HG03103 (cell line): ENCODE results near the gene TNN.

ENCODE experiments used
- ATAC-seq: cut with Tn5 transposase; IDR thresholded peaks from one replicate; pipeline ENCODE4 v1.9.1; 2021; ENCODE audit warnings: low read depth; ENCODE audit not compliant: unreplicated experiment

The TNN gene

DNA sequence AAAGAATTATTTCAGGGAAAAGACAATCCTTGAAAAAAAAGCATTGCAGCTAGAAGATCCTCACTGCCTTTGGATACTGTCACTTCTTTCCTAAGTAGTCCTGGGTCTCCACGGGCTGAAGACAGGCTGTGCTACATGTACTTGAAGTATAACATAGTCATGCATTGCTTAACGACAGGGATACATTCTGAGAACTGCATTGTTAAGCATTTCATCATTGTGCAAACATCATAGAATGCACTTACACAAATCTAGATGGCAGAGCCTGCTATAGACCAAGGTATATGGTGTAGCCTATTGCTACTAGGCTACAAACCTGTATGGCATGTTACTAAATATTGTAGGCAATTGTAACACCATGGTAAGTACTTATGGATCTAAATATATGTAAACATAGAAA is 70.9 kb downstream of the TNN start:
- ATAC-seq, result no peak

DNA sequence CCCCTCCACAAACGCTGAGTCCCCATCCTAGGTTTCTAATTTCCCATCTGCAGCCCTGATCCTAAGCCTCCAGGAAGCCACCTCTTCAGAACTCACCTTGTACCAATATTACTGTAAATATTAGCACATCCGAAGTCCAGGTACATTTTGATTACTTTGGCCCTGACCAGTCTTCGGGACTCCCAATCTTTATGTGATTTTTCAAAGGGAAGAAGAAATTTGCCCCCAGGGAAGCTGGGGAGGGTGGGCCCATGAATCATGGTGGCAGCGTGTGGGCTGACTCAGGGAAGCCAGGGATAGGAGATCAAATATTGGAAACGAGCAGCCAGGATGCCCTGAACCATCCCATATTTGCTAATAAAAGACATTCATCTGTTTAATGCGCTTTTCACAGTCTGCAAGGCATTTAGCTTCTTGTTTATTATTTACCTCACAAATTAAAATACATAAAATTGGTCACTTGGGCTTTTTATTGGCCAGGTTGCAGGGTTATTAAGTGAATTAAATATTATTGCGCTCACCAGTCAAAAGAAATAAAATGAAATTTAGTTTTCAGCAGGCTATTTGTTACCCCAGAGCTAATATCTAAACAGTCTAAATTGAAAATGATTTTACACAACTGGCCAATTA is 78.4 kb downstream of the TNN start:
- no peak for ATAC-seq

DNA sequence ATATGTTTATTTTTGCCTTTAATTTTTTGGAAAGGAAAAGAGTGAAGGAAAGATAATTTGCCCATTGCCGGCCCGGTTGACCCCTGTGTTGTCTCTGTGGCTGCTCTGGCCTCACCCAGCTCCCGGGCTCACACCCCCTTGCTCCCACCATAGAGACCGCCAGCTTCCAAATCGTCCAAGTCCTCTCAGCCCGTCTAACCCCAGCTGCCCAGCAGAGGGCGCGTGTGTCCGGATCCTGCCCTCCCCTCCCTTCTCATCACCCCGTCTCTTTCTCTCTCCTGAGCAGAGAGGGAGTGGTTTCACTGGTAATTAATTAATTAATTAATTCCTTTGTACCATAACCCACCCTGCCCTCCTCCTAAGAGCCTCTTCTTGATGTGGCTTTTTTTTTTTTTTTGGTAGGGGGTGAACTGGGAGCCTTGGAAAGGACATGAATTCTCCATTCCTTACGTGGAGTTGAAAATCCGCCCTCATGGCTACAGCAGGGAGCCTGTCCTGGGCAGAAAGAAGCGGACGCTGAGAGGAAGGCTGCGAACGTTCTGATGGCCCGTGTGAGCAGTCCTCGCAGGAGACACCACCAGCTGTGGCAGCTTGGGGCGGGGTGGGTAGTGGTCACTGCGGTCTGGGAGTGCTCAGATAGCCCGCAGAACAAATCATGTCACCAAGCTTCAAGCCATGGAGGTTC is 79.0 kb downstream of the TNN start:
- ATAC-seq, result no peak

DNA sequence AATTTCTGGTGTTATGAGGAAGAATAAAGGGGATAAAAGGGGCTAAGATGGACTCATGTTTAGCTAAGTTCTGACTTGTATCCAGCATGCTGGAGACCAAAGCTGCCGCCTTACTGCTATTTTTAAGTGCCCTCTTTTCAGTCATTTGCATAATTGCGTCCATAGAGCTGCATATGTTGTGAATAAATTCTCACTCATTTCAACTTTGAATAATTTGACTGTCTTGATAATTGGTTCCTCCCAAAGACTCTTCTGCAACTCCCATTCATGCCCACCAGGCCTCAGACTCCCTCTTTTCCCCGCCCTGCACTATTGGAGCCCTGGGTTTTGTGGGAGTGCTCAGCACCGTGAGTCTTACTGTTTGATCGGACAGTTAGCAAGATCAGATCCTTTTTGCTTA is 79.9 kb downstream of the TNN start:
- ATAC-seq, result no peak

DNA sequence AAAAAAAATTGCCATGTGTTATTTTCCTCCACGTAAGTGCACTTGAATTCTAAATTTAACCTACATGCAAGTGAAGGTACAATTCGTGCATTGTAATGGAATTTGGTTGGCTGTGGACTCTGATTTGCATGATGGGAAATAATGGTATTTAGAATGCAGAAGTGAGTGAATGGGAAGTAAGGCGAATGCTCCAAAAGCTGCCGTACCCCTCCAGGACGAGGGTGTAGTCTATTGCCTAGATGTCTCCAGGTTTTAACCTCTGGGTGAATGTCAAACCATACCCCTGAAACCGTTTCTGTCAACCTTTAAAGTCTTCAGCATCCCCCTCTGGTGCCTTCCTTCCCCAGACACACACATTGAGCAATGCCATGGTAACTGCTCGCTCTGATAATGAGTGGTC is 80.4 kb downstream of the TNN start:
- ATAC-seq, result no peak

DNA sequence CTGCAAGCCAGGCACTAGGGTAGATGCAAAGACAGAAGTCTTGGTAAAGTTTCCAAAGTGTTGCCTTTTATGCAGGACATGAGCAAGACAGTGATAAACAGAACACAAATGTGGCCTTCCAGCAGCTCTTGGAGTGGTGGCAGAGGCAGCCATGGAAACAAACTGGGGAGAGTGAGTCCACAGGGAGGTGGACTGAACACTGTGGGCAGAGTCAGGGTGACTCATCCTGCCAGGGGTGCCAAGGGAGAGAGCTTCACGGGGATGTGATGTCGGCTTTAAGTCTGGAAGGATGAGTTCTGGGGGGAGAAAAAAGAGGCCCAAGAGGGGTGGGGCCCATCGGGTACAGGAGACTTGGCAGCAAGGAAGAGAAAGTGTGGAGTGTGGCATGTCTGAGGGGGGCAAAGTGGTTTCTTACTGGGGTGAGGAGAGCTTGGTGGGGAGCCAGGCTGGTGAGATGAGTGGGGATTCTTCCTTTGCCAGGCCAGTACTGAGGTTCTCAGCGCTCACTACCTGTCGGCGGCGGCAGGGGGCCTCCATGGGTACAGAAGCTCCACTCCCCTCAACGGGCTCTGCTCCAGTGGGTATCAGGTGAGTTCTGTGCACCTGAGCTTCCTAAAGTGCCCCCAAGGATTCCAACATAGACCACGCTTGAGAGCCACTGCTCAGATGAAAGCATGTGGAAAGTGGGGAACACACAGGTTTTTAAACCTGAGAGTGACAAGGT is 83.1 kb downstream of the TNN start:
- ATAC-seq, result no peak

DNA sequence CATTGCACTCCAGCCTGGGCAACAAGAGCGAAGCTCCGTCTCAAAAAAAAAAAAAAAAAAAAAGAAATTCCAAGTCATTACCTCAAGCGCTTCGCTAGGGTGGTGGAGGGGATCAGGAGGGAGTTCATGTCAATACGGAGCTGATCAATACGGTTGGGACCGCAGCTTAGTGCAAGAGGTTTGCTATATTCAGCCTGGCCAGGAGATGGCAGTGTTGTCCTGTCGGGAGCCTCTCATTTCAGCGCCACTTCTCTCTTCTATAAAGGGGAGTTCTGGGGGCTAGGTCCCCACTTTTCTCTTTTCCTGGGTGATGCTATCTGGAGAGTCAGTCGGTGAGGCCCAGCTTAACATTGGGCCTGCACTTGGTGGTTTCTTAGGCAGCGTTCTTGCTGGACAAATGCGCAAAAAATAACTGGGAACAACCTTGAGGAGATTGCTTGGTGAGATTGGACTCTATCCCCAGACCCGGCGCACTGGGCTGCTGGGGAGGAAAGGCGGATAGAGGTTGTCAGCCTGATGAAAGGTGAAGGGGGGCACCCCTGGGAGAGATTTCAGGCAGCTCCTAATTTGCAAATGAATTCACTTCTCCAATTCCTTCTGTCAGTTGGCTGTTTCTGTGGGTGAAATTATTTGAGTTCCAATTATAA is 84.5 kb downstream of the TNN start:
- no peak for ATAC-seq

DNA sequence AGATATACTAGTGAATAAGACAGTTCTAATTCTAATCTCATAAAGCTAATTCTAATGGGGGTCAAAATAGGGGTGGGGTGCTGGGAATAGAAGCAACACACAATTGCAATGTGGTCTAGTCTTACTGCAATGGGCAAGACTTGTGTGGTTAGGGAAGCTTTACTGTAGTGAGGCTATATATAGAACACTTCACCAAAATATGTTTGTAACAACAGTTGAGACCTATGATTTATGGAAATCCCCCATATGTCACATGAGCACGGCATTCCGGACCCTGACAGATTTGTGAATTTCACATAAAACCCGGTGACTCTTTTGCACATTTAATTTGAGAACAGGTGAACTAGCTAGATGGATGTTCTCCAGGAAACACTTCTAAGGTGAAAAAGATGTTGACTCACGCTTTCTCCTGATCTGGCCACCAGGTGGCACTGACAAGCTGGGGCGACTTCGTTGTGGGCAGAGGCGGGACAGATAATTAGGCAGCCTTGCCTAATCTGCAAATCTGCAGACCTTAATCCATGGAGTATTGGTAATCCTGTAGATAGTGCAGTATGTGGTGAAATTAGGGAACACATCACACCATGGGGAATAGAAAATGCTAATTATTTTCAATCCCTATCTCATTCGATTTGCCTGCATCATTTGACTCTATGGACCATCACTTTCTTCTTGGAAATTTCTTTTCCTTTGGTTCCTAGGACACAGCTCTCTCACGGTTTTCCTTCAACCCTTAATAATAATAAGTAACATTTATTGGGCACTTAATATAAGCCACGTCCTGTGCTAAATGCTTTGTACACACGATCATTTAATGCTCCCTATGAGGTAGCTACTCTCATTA is 87.2 kb downstream of the TNN start:
- ATAC-seq, result no peak

DNA sequence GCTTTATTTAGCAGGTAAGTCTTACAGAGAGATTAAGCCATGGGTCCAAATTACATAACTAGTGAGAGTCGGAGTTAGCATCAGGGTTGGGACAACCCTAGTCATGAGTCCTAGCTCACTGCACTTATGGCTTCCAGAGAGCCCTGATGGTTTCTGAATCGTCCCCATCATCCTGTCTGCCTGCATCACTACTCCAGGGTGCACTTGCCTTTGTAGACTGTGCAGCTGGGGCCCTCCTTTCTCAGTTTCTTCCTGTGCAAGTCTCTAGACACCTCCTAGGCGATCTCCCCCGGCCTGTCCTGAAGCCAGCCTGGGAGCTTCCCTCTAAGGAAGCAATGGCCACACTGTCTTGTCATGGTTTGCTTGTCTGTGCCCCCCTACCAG is 87.8 kb downstream of the TNN start:
- ATAC-seq, result no peak

DNA sequence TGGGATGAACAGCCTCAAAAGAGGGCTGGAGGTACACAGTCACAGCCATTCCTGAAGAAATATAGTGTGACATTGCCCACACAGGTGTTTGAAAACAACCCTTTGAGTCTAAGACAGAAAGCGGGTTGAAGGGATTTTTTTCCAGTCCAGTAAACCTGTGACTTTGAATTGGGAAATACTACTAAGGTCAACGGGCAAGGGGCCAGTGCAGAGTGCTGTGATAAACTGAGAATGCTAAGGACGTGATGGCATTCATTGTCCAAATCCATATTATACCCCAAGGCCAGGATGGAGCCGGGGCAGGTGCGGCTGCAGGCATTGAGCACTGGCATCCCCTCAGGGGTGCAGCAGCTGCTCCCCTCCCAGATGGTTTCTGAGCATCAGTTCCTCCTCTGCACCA is 88.3 kb downstream of the TNN start:
- no peak for ATAC-seq

DNA sequence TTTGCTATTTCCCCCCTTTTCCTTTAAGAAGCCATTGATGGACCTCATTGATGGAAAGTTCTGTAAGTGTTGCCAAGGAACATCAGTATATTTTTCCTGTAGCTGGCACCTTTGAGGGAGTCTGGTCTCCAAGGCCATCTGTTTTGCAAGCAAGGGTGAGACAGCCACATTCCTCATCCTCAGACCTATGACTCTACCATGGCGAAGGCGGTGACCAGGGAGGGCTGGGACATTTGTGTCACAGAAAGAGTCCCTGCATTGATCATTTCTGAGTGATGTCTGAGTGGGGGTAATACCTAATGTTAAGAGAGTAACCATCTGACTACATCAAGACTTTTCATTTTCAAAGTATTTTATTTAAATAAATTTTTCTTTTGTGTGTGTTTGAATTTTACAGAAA is 89.6 kb downstream of the TNN start:
- no peak for ATAC-seq

DNA sequence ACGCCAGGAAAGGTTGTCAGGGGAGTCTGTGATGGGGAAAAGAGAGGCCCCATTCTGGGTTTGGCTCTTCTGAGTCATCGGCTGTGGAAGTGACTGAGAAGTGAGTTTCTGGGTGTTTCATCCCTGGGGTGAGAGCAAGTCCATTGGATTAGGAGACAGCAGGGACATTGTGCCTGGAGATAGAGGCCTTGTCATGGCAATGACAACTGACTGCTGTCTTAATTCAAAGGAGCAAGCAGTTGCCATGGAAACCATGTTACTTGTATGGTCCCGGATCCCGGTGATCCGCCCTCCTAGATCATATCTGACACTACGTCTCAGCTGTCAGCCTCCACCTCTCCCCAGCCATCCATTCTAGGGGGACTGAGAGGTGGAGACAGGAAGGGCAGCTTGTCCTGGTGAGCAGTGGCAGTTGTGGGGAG is 90.5 kb downstream of the TNN start:
- no peak for ATAC-seq

DNA sequence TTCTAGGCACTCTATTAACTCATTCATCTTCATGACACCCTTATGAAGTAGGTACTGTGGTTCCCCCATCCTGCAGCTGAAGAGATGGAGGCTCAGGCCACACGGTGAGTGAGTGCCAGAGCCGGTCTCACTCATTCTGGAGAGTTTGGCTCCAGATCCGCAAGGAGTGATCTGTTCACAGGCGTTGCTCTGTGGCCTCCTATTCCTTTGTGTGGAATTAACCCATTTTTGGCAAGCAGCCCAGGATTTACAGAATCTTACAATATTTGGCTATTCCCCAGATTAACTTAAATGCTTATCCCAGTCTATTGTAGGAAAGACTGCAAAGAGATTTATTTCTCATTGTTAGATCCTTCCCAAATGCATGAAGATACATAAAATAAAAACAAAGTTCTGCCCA is 95.3 kb downstream of the TNN start:
- ATAC-seq, result no peak

DNA sequence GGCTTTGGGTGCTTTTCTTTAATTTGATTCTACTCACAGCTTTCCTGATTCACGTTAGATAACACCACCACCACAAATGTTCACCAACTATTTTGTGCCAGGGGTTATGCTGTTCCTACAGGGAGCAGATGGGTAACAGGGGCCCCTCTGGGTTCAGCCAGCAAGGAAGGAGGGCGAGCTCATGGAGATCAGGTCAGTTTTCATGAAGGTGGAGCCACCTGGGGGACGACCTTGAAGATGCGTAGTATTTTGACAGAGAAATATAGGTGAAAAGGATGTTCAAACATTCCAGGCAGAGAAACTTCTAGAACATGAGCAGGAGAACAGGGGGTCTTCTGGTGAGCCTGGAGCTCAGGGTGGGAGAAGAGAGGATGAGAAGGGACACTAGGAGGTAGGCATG is 96.1 kb downstream of the TNN start:
- no peak for ATAC-seq

DNA sequence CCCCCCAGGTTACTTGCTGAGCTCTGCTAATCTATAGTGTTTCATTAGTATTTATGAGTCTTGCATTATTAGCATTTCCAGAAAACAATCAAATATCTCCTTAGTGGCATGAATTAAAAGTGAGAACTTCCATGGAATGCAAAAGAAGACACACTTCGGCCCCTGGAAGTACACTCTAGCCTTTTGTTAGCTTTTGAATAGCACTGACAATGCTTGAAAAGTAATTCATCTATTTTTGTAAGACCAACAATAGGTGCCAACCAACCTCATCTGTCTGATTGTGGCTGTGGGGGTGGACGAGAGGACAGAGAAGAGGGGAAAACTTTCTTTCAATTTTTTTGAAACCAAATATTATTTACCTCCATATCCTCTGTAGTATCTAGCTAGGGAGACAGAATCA is 97.1 kb downstream of the TNN start:
- no peak for ATAC-seq

DNA sequence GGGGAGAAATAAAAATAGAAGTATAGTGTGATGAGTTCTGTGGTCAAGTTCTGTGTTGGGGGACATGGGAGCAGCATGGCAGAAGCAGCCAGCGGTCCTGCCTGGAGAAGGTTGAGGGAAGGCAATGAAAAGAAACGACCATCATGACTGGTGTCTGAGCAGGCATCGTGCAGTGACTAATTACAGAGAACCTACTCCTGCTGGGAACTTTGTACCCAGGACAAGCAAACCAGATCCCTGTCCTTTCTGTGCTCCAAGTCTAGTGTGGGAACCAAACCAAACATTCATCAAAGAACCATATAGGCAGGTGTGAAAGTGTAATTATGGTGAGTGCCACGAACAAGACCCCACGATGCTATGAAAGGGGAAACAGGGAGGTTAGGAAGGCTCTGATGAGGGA is 99.1 kb downstream of the TNN start:
- no peak for ATAC-seq

DNA sequence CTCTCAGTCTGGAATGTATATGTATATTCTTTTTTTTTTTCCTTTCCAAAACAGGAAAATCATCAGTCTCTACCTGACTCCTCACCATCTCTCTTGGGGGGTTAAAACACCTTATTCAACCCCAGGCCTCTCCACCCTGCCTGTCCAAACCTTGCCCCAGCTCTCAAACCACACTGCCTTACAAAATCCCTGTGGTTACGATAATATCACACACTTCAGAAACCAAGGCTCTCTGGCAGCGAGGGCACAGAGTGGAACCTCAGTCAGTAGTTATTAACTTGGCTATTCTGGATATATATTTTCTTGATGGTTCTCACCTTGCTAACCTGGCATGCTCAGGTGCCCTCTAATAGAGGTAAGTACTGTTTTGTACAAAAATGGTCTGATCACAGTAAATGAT is 100.2 kb downstream of the TNN start:
- ATAC-seq, result no peak

DNA sequence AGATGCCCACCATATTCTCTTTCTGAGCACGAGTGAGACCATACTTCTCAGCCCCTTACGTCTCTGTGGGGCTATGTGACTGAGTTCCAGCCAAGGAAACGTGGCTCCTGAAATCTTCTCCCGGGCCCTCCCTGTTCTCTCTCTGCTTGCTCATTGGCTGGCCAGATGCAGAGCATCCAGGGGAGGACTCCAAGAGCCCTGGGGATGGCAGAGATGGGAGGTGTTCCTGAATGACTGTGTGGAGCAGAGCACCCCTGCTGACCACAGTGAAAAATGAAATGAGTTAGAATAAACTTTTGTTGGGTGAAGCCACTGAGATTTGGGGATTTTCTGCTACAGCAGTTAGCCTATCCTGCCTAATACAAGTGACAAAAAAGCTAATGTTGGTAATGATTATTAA is 101.1 kb downstream of the TNN start:
- no peak for ATAC-seq

DNA sequence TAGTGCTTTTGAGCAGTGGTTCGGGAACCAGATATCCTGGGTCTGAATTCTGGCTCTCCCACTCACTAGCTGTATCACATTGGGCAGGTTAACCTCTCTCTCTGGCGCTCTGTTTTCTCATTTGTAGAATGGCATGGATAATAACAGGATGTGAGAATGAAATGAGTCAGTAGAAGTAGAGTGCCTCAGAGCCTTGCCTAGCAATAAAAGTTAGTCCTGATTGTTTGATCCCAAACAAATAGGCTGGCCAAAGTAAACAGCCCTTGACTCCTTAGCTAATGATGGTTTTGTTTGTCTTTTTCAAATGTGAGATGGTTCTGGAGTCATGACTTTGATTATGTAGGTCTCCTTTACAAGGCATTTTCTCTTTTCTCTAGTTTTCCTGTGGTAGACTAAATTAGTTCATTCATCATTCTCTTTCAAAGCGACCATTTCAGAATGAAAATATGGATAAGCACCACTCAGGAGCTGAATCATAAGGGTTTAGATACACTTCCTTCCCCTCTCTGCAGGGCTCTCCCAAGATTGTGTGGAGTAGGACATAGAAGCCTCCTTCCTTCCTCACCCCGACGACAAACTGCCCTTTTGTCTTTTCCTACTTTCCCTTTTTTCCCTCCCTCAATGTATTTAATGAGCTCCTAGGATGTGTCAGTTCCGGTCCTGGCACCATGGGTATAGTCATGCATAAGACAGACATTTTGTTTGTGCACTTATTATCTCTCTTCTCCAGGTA is 101.8 kb downstream of the TNN start:
- ATAC-seq, result no peak
